ENCODE measurements around the gene LTC4S. TPM values are rescaled to one million over a fixed set of nuclear protein-coding genes. Genes with fewer than 3 reads are reported as not detected.
"Not testable (repeated sequence)": the region's sequence is repeated elsewhere in the genome, so short reads cannot be mapped to it uniquely, and the experiment has no call there.

Gene LTC4S
- 1 to 10 TPM; 2.2 to 6.8 (median 5.6) TPM for polyA plus RNA-seq (ENCODE audit: insufficient read length in 3 of 3)
- long read RNA-seq, donor 1, partial matches to known transcripts, result 0 of 2 reads
- long read RNA-seq, donor 1, other reads (novel, unspliced or antisense), result 0 of 2 reads
- long read RNA-seq, donor 2, partial matches to known transcripts, result 0 of 5 reads
- long read RNA-seq, donor 2, other reads (novel, unspliced or antisense), result 0 of 5 reads
- long read RNA-seq, donor 3, partial matches to known transcripts, result 0 of 7 reads
- long read RNA-seq, donor 3, other reads (novel, unspliced or antisense), result 0 of 7 reads
- long read RNA-seq, donor 4, partial matches to known transcripts, result 0 of 1 reads
- long read RNA-seq, donor 4, other reads (novel, unspliced or antisense), result 0 of 1 reads
- long read RNA-seq, donor 5, result 0 reads
- long read RNA-seq, donor 6, partial matches to known transcripts, result 0 of 5 reads
- long read RNA-seq, donor 6, other reads (novel, unspliced or antisense), result 0 of 5 reads
- long read RNA-seq, donor 7, partial matches to known transcripts, result 0 of 1 reads
- long read RNA-seq, donor 7, other reads (novel, unspliced or antisense), result 0 of 1 reads
- long read RNA-seq, donor 8, result 0 reads
- long read RNA-seq, donor 9, partial matches to known transcripts, result 0 of 2 reads
- long read RNA-seq, donor 9, other reads (novel, unspliced or antisense), result 0 of 2 reads
- long read RNA-seq, donor 10, partial matches to known transcripts, result 0 of 4 reads
- long read RNA-seq, donor 10, other reads (novel, unspliced or antisense), result 0 of 4 reads
- long read RNA-seq, donor 11, partial matches to known transcripts, result 0 of 1 reads
- long read RNA-seq, donor 11, other reads (novel, unspliced or antisense), result 0 of 1 reads
- long read RNA-seq, donor 12, partial matches to known transcripts, result 15 of 28 reads
- long read RNA-seq, donor 12, other reads (novel, unspliced or antisense), result 9 of 28 reads
- long read RNA-seq, donor 13, result 0 reads
- long read RNA-seq, donor 14, partial matches to known transcripts, result 0 of 4 reads
- long read RNA-seq, donor 14, other reads (novel, unspliced or antisense), result 0 of 4 reads
- long read RNA-seq, donor 15, result 0 reads
- long read RNA-seq, donor 16, partial matches to known transcripts, result 0 of 7 reads
- long read RNA-seq, donor 16, other reads (novel, unspliced or antisense), result 0 of 7 reads

DNA sequence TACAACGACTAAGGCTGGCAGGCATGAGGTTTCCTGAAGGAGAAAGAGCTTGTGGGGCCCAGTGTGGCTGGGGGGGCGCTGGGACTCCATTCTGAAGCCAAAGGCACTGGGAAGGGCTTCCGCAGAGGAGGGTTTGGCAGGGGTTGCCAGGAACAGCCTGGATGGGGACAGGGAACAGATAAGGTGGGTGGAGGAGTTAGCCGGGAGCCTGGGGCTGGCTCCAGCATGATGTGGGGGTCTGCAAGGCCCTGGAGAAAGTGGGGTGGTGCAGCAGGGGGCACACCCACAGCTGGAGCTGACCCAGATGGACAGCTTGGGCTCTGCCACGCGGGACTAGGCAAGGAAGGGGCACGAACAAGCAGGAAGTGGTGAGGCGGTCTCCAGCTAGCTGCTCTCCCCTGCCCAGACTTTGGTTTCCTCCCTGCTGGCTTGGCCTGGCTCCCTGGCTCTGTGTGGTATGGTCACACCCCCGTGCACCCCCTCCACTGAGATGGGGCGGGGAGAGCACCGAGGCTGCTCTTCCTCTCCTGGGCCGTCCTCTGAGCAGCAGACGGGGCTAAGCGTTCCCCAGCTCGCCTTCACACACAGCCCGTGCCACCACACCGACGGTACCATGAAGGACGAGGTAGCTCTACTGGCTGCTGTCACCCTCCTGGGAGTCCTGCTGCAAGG lies at the start of gene LTC4S:
LTC4S (plus strand) TSS at position 519 of the 672 bp plus-strand sequence; CDS start at position 614, 95 bp downstream.
- no peak for DNase-seq (ENCODE audit: extremely low read depth in 1 of 11, low read depth in 9 of 11, low spot score in 4 of 11)

DNA sequence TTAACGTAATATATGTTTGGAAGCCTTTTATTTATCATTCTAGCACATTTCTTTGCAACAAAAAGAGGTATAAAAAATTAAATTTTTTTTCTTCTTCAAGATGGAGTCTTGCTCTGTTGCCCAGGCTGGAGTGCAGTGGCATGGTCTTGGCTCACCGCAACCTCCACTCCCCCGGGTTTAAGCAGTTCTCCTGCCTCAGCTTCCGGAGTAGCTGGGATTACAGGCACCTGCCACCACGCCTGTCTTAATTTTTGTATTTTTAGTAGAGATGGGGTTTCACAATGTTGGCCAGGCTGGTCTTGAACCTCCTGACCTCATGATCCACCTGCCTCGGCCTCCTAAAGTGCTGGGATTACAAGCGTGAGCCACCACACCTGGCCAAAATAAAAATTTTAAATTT lies 49.7 kb upstream of the LTC4S start:
- DNase-seq (ENCODE audit: extremely low read depth in 1 of 11, low read depth in 9 of 11, low spot score in 4 of 11), result not testable (repeated sequence)

DNA sequence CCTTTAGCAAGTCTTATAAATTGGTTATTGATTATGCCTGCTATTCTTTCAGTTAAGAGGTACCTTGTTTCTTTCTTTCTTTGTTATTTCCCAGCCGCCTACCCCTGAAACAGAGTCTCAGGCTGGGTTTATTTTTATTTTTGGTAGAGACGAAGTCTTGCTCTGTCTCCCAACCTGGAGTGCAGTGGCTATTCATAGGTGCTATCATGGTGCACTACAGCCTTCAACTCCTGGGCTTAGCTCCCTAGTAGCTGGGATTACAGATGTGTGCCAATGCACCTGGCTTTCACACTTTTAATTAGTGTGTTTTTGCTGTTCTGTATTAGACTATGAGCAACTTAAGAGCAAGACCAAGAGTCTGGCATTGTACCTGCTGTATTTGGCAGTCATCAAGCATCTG lies 46.9 kb upstream of the LTC4S start:
- DNase-seq (ENCODE audit: extremely low read depth in 1 of 11, low read depth in 9 of 11, low spot score in 4 of 11), result no peak

DNA sequence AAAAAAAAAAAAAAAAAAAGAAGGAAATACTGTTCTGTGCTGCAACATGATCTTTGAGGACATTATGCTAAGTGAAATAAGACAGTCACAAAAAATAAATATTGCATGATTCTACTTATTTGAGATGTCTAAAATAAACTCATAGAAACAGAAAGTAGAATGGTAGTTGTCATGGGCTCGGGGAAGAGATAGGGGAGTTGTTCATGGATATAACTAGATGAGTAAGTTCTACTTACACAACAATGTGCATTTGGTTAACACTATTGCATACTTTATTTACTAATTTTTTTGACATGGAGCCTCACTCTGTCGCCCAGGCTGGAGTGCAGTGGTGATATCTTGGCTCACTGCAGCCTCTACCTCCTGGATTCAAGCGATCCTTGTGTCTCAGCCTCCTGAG lies 46.0 kb upstream of the LTC4S start:
- DNase-seq (ENCODE audit: extremely low read depth in 1 of 11, low read depth in 9 of 11, low spot score in 4 of 11), result no peak

DNA sequence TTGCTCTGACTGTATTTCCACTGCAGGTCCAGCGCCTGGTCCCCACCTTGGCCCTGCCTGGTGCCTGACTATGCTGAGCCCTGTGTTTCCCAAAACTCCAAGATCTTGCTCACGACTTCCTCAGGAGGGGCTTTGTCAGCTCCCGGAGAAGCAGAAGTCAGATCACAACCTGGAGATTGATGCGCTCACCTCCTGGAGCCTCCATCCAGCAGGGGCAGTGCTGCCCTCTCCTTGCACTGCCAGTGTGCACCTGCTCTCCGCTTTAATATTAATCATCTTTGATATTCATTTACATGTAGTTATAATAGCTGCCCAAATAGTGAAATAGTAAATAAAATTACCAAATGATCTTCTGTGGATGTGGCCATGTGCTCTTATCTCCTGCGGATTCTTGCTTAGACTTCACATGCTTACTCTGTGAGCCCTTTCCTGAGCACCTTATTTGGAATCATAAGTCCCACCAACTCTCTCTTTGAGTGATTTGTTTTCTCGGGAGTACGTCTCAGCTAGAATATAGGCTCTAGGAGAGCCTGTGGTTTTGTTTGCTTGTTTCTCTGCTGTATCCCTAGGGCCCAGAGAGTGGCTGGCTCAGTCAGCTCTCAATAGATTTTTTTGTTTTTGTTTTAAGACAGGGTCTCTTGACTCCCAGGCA lies 43.8 kb upstream of the LTC4S start:
- DNase-seq (ENCODE audit: extremely low read depth in 1 of 11, low read depth in 9 of 11, low spot score in 4 of 11), result no peak

GRCh38 chr5:179753971-179754370 lies 39.8 kb upstream of the LTC4S start:
- DNase-seq (ENCODE audit: extremely low read depth in 1 of 11, low read depth in 9 of 11, low spot score in 4 of 11), result no peak

DNA sequence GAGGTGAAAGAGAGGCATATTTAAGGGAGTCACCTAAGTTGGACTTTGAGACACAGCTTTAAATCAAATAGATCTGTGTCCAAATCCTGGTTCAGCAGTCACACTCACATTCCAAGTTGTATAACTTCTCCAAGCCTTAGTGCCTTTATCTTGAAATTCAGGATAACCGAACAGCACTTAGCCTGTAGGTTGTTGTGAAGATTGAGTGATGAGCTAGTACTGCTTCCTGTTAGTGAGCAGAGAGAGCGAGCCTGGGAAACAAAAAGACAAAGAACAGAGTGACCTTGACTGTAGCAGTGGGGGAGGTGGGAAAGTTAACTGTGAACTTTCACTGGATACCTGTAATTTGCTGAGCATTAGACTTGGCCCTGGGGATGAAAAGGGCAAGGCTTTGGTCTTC lies 38.8 kb upstream of the LTC4S start:
- DNase-seq (ENCODE audit: extremely low read depth in 1 of 11, low read depth in 9 of 11, low spot score in 4 of 11), result peak in 1 of 11 donors; percentile 14

GRCh38 chr5:179758955-179759354 lies 34.8 kb upstream of the LTC4S start:
- no peak for DNase-seq (ENCODE audit: extremely low read depth in 1 of 11, low read depth in 9 of 11, low spot score in 4 of 11)

- DNase-seq (ENCODE audit: extremely low read depth in 1 of 11, low read depth in 9 of 11, low spot score in 4 of 11), result no peak
Measured at GRCh38 chr5:179759581-179760551, 33.9 kb upstream of the LTC4S start.

- no peak for DNase-seq (ENCODE audit: extremely low read depth in 1 of 11, low read depth in 9 of 11, low spot score in 4 of 11)
Measured at GRCh38 chr5:179762079-179762780, 31.6 kb upstream of the LTC4S start.

DNA sequence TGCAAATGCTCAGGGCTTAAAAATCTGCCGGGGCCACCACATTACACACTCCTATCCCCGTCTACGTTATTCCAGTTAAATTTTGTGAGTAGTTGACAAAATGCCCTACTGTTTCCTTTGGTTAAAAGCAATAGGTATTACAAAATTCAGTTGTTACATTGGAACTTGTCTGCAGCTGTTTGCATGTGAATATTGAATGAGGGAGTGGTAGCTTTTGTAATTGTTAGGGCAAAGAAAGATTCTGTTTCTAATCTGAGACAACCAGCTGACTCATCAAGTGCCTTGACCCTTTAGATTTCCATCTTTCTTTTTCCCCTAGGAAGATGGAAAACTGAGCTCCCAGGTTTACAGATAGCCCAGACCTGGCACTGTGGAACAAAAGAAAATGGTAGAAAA lies 31.0 kb upstream of the LTC4S start:
- DNase-seq (ENCODE audit: extremely low read depth in 1 of 11, low read depth in 9 of 11, low spot score in 4 of 11), result no peak

GRCh38 chr5:179763215-179763945 lies 30.4 kb upstream of the LTC4S start:
- DNase-seq (ENCODE audit: extremely low read depth in 1 of 11, low read depth in 9 of 11, low spot score in 4 of 11), result peak; percentile 39 to 83 (median 69)

DNA sequence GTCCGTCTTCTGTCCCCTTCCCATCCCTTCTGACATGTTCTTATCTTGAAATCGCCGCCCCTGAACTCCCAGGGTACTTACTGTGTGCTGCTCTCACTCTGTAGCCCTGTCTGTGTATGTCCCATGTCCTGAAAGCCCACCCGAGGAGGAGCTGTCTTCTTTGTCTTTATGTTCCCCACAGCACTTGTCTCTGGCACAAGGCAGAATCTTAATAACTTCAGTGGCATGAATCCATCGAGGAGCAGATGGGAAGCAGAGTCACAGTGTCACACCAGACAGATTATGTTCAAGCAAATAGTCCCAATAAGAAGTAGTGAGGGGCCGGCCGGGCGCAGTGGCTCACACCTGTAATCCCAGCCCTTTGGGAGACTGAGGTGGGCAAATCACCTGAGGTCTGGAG lies 29.7 kb upstream of the LTC4S start:
- DNase-seq (ENCODE audit: extremely low read depth in 1 of 11, low read depth in 9 of 11, low spot score in 4 of 11), result no peak

- DNase-seq (ENCODE audit: extremely low read depth in 1 of 11, low read depth in 9 of 11, low spot score in 4 of 11), result no peak
Measured at GRCh38 chr5:179765400-179765799, 28.4 kb upstream of the LTC4S start.

- no peak for DNase-seq (ENCODE audit: extremely low read depth in 1 of 11, low read depth in 9 of 11, low spot score in 4 of 11)
Measured at GRCh38 chr5:179766021-179766725, 27.6 kb upstream of the LTC4S start.
